A204.1 (cell line): ENCODE measurements around the gene AMOTL2.

Source experiments
- FAIRE-seq: peaks from 2 replicates; lab custom pipeline; 2012; peaks lifted over from hg19 to GRCh38; lab: Jason Lieb, UNC

AMOTL2 gene

DNA sequence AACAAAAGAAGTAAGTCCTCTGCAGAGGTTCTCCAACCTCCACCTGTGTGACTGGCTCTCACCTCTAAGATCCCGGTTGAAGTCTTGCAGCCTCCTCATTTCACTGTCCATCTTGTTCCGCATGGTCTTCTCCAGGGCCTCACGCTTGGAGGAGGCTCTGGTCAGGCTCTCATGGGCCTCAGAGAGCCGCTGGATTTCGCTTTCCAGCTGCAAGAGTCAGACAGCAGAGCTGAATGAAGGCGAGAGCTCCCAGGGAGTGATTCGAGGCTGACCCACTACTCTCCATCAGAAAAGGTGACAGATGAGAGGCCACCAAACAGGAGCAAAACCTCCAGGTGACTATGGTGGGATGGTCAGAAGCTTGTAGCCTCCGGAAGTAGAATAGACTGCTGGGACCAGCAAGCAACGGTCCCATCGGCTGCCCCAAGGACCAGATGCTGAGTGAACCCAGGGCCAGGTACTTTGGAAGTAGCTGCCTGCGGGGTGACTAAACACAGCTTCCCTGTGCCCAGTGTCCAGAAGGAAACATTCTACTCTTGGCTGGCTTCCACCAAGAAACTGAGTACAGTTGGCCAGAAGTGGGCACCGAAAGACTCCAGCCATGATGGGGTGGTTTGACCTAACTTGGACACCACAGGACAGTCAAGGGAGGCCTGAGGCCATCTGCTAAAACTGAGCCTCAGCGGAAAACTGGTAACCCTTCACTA is 7.9 kb downstream of the AMOTL2 start:
- no peak for FAIRE-seq

DNA sequence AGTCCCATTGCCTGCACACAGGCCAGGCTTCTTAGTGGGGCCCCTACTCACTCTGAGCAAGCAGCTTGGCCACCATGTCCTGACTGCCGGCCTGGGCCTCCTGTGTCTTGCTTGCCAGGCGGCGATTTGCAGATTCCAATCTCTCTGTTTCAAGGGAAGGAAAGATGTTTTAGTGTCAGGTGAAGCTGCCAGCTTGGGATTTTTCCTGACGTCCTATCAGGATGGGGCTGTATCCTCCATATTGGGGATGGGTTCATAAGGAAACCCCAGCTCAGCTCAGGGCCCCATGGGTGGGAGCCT is 8.5 kb downstream of the AMOTL2 start:
- no peak for FAIRE-seq

DNA sequence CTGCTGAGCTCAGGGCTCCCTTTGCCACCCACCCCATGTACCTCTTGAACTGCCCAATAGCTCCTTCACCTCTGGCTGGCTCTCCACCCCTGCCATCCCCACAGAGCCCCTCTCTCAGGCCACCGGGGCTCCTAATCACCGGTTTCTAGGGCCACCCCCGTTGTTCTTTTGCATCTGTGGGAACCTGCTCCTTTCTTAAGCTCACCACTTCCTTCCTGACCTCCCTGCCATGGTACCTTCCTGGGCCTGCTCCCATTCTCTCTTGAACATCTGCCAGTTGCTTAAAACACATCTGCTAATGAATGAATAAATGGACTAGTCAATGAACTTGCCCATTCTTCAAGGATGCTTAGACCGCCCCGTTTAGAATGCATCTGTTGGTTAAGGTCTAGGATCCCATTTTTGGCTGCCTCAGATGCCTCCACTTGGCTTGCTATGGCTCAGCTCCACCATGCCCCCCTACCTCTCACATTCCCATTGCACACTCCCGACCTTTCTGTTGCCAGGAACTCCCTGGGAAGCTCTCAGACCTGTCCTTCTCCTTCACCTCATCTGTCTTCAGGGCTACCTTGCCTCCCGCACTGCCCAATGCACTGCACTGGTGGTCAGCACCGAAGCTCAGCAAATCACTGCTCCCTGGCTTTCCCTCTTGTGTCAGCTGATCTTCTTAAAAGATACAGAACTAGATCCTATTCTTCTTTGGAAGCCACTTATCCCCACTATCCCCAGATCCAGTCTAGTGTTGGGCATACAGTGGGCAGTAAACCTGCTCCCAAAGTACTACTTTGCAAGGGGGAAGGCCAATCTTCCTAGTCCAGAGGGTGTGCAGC is 9.1 kb downstream of the AMOTL2 start:
- no peak for FAIRE-seq

DNA sequence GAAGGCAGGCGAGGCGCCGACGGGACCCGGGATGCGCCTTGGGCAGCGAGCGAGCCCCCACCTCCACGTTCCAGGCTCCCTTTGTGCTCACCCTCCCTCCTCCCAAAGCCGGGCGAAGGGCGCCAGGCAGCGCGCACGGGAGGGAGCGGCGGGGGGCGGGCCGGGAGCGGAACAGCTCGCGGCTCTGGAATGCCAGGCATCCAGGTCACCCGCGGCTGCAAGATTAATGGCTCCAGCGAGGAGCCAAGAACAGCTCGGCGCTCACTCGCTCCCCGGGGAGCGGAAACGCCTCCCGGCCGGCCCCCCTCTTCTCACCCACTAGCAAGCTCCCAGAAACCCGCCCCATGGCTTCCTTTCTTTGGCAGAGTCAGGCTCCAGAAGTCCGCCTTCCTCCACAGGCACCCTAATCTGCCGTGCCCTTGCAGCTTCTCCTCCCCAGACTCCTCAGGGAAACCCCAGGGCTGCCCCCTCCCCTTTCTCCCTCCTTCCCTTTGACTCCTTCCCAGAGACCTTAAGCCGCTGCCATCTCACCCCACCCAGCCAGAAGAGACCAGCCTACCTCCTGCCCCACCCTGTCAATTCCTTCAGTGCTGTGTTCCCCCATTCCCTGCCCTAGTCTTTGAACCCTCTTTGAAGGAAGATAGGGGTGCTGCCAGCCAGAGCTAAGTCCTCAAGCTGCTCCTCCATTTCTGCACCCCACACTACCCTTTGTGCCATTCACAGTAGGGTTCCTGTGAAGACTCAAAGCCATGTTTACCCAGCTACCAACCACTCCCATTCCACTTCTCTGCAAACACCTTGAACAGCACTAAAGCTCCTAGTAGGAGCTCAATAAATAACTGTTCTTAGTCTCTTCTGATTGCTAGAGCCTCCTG is 9.9 kb downstream of the AMOTL2 start:
- FAIRE-seq, result no peak

DNA sequence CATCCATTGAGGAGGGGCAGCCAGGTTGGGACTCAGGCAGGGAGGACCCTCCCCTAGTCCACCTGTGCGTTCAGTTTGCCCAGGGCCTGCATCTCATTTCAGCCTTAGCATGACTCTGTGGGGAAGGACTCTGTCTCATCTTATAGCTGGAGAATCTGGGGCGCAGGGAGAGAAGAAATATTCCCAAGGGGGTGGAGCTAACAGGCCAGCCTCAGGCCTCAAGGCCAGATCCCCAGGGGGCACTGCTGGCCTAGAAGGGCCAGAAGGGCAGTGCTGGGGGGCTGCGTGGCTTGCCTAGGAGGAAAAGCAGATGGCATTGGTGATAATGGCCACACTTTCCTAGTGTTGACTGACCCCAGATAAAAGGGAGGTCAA is 10.9 kb downstream of the AMOTL2 start:
- FAIRE-seq, result no peak

DNA sequence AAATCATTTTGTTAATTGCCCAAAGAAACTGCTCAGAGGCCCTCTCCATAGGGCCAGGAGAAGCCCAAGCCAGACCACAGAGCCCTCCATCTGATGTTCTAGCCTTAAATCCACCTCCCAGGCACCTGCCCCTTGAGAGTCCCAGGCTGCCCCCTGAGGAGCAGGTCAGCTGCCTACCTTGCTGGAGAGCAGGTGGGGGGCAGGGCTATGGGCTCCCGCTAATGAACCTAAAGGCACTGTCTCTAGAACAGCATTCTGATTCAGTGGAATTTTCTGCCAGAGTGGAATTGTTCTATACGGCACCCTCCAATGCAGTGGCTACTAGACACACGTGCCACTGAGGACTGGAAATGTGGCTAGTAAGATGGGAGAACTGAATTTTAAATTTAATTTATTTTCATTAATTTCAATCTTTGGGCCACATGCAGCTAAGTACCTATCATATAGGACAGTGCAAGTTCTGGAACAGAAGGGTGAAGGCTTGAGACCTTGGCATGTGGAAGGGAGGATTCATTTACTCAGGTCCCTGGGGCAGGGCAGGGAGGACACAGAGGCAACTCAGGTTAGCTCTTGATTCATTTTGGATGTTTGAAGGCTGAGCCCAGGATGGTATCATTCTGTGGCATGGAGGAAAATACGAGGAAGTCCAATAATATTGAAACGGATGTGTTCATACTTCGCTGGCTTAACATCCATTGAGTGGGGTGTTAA is 11.4 kb downstream of the AMOTL2 start:
- FAIRE-seq, result no peak

DNA sequence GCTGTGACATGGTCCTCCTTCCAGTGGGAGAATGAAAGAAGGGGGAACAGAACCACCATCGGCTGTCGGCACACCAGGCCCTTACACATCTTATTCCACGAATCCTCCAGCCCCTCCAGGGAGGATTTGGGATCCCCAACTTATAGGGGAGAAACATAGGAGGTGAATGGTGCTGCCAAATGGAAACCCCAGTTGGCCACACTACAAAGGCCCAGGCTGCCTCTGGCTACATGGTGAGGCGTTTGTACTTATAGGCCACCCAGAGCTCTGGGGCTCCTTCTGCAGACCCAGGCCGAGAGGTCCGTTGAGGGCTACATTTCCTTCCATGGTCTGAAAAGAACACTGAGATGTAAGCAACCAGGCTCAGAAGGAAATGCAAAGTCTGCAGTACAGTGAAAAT is 12.0 kb downstream of the AMOTL2 start:
- FAIRE-seq, result no peak

DNA sequence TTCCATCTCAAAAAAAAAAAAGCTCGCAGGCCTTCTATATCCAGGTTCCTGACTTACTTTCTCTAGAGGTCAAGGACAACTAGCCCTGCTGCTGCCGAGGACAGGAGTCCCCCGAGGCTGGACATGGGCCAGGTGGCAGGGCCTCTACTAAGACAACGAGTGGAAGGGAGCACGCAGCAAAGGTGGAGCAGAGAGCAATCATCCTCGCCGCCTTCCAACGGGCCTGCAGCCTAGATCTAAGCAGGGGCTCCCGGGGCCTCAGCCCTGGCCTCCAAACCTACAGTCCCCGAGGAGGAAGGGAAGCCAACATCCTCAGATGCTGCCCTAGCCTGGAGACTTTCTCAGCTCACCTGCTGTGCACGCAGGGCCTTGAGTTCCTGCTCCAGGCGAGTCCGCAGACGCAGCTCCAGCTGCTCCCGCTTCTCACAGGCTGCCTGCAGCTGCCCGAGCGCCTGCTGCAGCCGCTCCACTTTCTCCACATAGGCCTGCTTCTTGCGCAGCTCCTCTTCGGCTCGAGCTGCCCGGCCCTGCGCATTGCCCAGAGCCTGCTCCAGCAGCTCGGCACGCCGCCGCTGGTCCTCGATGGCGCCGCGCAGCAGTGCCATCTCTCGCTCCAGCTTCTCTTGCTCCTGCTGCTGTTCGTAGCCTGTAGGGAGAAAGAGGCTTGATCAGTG is 12.9 kb downstream of the AMOTL2 start:
- no peak for FAIRE-seq

DNA sequence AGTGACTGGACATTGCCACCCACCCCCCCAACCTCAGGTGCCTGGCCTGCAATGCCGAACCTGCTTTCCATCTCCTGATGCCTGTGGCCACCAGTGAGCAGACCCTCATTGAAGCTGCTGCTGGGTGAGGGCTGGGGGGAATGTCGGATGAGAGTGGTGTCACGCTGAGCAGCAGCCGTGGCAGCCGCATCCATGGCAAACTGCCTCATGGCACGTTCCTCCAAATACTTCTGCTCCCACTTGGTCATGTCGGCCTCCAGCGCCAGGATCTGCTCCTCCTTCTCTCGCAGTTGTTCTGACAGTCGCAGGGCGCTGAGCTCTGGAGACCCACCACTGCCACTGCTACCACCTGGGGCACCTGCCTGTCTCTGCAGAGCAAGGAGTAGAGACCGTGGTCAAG is 14.2 kb downstream of the AMOTL2 start:
- no peak for FAIRE-seq

DNA sequence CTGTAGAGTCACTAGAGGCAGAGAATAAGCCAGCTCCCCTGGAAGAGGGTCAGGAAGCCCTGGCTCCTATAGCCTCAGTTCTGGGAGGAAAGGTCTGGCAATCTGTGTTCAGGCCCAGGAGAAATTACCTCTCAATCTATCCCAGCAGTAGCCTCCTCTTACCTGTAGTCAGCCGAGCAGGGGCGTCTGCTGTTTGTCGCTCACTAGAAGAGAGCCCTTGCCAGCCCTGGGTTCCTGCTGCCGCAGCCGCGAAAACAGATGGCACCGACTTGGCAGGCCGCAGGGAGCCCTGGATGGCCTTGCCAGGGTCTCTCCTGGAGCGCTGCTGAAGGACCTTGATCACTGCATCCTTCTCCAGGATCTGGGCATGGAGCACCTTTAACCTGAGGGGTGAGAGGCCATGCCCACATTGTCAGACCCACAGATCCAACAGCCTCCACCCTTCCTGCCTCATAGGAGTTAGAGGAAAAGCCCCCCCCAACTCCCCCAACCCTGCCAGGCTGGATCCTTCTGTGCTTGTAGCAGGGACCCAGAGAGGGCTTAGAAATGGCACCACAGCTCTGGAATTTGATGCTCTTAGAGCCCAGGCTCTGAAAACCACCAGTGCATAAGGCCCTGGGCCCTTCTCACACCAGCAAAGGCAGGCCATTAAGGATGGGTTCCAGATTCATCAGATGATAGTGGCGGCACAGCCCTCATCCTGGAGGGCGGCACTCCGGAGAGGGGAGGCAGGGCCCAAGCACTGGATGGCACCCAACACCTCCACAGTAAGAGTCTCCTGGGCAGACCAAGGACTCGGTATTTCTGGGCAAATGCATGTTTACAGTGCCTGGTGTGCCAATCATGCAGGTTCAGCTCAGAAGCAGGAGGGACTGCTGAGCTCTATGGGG is 14.9 kb downstream of the AMOTL2 start:
- no peak for FAIRE-seq

DNA sequence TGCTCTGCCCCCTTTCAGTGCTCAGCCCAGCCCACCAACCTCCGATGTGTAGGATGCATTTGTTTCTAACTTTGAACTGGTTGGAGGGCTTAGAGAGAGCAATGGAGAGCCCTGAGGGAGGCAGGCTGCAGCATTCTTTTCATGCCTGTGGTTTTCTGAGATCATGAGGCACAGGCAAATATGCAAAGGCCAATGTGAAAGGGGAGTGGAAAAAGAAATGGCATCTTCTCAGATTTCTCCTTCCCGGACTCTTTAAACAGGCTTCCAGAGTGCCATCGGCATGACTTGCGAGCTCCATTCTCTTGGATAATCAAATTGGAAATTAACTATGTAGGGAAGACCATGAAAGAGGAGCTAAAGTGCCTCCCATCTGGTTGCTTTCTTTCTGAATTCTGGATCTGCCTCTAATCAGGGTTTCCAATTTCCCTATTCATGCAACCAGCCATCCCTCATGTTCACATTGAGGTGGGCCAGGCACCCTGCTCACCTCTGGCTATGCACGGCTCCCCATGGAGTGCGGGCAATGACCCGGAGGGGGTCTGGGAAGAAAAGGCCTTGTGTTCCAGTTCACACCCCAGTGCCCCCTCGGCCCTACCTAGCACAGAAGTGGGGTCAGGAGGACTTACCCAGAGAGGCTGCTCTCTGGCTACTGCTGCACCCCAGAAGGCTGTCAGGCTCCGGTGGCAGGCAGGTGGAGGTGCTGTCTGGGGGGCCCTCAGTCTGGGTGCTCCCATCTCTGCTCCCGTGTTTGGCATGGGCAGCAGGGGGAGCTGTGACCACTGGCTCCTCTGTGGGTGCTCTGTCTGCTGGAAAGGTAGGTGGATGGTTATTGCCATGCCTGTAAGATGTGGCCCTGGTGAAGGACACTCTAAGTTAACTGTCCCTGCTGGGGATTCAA is 16.1 kb downstream of the AMOTL2 start:
- no peak for FAIRE-seq

DNA sequence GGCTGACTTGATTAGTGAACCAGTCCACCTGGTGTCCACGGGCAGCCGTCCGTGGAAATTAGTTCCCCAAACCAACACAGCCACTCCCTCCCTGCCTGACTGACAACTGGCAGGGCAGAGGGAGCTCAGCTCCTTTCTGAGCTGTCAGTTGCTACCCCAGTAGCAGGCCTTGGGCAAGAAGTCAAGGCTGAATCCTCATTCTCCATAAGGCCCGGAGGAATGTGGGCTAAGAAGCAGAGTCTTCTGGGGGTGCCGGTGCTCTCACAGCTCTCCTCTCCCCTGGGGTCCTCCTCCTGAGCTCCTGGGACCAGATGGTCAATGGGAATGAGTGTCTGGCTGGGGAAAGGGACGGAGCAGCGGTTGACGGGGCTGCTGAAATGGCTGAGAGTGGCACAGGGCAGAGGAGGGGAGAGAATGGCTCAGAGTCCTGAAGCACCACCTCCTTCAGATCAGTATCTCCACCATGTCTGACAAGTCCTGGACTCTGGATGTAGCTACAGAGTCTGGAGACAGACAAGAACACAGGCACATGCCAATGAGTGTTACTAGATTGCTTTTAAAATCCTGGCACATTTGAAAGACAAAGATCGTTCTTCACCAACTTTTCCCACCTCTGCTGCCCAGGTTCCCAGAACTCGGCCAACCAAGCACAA is 16.9 kb downstream of the AMOTL2 start:
- no peak for FAIRE-seq

DNA sequence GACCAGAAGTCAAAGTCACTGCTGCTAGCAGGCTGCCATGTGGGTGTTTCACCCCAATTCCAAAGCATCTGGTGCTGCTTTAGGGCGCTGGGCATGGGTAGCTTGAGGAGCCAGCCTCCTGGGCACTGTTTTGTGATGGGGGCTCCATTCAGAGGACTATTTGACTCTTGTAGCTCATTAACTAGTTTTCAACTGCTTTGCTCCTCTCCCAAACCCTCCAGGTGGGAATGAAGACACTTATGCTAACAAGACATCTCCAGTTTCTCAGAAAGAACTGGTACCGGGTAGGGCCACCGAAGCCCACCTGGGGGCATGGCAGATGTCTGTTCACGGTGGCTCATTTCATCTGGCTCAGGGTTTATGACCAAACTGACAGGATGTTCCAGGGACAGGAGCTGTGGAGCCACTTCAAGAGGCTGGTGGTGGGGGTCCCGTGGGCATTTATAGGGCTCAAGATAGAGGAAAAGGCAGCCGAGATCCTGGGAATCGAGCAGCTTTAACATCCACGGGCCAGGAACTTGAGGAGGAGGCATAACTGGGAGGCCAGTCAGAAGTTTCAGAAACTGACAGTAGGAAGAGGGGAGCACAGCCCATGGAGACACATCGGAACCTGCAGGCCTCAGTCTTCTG is 17.7 kb downstream of the AMOTL2 start:
- FAIRE-seq, result no peak

DNA sequence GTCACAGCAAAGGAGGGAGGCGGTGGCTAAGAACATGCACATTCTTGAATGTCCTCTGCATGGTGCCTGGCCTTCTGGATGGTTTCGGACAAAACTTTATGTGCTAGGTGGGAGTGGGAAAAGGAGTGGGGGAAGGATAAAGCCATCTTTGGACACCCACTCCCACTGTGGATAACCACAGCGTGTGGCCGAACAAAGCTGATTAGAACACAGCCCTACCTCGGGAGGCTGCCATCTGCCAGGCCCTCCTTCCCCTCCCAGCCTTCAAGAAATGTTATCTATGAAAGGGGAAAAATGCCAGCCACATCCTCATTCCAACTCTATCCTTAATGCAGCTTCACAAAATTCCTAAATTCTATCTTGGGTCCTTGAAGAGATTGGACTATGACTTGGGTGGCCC is 18.8 kb downstream of the AMOTL2 start:
- no peak for FAIRE-seq

DNA sequence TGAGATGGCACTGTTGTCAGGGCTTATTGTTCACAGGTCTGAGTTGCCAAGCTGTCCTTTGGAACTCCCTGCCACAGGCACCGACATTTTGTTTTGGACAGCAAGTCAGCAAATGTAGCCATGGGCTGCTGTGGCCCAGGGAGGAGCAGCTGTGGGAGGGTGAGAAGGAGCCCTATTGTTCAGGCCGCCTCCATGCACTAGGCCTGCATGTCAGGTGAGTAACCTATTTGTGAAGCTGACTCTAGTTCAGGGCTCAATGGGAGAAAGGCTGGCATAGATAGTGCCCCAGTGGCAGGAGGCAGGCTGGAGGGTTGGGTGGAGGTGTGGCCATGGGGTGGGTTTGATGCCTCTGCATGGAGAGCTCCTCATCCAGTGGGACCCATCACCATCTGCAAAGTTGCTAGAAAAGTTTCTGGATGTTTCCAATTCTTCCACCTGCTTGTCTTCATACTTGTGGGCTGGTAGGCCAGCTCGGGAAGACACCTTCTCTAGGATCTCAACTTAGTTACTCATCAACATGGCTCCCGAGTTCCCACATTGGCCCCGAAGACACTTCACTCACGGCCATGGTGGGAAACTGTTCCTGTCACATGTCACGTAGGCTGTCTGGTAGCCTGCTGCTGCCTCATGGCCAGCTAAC is 19.5 kb downstream of the AMOTL2 start:
- FAIRE-seq, result no peak

DNA sequence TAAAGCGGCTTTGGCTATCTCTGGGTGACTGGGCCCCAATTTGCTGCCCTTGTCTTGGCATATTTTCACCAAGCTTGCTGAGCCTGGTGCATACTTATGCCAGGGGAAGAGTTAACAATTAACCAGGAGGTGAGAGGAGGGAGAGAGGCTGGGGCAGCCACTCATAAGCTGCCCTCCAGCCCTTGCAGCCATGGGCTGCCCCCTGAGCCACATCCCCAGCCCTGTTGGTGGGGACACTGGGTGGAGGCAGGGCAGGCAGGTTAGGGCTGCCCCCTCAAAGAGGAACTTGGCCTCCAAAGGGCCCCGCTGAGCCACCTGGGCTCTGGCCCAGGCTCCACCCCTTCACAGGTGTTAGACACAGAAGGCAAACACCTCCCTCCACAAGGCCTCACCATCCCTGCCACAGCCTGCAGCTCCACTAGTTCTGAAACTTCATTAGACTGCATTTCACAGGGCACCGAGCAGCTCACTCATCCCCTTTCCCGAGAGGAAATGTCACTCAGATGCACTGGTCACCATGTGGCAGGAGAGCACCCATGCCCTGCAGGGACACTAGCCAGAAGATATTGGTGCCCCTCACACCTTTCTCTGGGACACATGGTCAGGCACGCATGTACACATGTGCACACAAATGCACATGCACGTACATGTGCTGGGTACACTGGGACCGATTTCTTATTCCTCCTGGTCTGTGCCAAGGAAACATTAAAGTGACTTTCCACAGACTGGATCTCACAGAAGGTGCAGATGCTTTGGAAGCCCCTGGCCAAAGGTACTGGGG is 20.2 kb downstream of the AMOTL2 start:
- no peak for FAIRE-seq

DNA sequence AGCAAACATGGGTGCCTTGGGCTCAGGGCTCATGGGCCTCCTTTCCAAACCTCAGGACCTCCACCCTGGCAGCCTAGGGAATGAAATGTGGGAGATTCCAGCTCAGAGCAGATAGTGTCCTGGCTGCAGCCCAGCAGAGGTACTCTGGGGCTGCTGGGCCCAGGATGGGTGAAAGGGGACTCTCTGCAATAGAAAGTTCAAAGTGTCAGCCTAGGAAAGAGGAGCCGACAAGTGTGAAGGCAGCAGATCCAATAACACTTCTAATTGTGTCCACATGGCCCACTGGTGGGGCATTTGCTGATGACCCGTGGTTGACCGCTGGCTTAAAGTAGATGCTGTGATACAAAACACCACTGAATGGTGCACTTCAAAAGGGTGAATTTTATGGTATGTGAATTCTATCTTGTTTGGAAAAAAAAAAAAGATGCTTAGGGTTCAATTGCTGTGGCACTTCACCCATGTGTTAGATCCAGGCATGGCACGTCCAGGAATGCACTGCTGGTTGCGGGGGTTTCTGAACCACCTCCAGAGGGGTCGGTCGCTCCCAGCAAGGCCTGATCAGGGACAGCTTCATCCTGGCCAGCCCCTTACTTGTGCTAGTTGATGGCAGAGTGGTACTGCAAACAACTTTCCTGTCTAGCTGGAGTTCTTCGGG is 20.9 kb downstream of the AMOTL2 start:
- no peak for FAIRE-seq
